SH-SY5Y (cell line): Measurements from ENCODE around the gene KANK4.

Source experiments
- GATA2 ChIP-seq: IDR thresholded peaks from 2 replicates; pipeline ENCODE4 v1.6.1; 2011; ENCODE audit warnings: mild to moderate bottlenecking, low read depth, low read length
- GATA3 ChIP-seq: IDR thresholded peaks from 2 replicates; pipeline ENCODE4 v1.6.1; 2011; ENCODE audit warnings: low read depth, mild to moderate bottlenecking, low read length, moderate library complexity

GRCh38 chr1:62356257-62356835 is 37.1 kb upstream of the KANK4 start:
- TF ChIP-seq GATA3 (no peak), GATA2 (no peak)
